HG03354 (cell line): ENCODE data around the gene PLEK.
"Not testable (repeated sequence)": the region's sequence is repeated elsewhere in the genome, so short reads cannot be mapped to it uniquely, and the experiment has no call there.

Experiments used
- ATAC-seq: cut with Tn5 transposase; IDR thresholded peaks from one replicate; pipeline ENCODE4 v1.9.1; 2021; ENCODE audit warnings: mild to moderate bottlenecking; ENCODE audit not compliant: unreplicated experiment, poor library complexity, severe bottlenecking

The PLEK gene

GRCh38 chr2:68351997-68352396, 13.1 kb upstream of the PLEK start:
- no peak for ATAC-seq

DNA sequence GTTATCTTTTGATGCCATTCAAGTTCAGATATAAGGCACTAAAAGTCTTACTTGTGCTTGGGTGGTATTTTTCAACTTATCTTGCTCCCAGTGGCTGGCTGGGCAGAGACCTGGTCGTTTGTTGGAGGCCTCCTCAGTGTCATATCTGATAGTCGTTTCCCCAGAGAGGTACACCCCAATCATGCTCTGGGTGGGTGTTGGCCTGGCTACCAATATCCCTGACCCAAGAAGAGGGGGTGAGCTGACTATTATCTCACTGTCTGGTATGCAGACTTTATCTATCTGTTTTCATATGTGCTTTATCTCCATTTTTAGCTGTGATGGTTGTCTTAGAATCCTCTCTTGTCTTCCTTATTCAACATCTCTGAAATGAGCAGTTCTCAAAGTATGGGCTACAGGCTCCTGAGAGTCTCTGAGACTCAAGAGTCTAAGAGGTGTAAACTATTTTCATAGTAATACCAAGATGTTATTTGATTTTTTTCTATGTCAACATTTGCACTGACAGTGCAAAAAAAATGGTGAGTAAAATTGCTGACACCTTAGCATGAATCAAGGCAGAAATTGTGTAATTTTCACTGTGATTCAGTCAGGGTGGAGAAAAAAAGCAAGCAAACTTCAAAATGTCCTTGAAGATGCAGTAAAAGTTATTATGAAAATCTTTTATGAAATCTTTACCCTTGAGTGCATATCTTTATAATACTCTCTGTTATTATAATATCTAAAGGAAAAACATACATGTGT, 12.3 kb upstream of the PLEK start:
- no peak for ATAC-seq

GRCh38 chr2:68356599-68357239, 8.4 kb upstream of the PLEK start:
- no peak for ATAC-seq

GRCh38 chr2:68357605-68358337, 7.3 kb upstream of the PLEK start:
- peak; percentile 61 for ATAC-seq

GRCh38 chr2:68359889-68360288, 5.2 kb upstream of the PLEK start:
- no peak for ATAC-seq

- ATAC-seq = peak; percentile 60
Measured at GRCh38 chr2:68362069-68362468, 3.0 kb upstream of the PLEK start.

GRCh38 chr2:68362749-68363148, 2.3 kb upstream of the PLEK start:
- ATAC-seq = no peak

- no peak for ATAC-seq
Measured at GRCh38 chr2:68363721-68364120, 1.4 kb upstream of the PLEK start.

DNA sequence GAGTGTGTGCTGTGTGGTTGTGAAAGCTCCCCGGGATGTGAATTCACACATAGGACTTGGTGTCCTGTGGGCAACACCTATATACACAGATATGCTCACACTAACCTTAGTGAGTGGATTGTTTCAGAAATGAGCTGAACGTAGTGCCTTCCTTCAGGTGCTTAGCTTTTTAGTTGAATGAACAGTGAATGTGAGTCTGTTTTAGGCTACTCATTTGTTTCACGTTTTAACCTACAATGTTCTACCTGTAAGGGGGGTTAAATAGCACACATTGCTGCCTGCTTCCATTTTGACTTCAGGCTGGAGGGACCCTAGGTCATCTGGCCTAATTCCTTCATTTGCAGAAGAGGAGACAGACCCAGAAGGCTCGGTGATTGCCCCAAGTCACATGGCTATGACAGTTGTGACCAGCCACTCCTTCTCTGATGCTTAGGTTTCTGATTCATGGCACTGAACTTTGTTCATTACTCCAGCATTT, 1.0 kb downstream of the PLEK start:
- peak; percentile 50 for ATAC-seq

DNA sequence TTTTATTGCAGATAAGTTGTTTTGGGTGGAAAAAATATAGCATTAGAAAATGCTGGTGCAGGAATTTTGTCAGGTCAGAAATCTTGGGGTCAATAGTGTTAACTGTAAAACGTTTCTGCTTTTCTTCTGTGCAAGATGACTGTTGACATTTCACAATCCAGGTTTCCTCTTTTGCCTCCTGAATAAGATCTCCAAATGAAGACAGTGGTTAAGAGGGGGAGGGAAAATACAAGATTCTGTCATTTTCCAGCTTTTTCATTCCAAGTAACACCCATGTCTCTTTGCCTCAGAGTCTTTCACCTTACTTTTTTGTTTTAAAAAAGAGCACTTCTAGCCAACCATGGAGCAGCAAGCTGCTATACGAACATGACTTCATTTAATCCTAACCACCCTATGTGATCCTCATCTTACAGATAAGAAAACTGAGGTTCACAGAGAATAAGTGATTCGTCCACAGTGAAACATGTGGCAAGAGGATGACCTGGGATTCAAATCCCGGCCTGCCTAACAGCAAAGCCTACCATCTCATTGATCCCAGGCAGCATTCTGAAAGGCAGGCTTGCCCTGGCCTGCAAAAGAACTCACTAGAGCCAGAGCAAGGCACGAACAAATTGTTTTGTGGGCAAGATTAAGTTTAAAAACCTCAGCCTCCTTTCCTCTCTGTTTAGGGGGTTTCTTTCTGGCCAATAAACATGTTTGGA, 3.0 kb downstream of the PLEK start:
- no peak for ATAC-seq

DNA sequence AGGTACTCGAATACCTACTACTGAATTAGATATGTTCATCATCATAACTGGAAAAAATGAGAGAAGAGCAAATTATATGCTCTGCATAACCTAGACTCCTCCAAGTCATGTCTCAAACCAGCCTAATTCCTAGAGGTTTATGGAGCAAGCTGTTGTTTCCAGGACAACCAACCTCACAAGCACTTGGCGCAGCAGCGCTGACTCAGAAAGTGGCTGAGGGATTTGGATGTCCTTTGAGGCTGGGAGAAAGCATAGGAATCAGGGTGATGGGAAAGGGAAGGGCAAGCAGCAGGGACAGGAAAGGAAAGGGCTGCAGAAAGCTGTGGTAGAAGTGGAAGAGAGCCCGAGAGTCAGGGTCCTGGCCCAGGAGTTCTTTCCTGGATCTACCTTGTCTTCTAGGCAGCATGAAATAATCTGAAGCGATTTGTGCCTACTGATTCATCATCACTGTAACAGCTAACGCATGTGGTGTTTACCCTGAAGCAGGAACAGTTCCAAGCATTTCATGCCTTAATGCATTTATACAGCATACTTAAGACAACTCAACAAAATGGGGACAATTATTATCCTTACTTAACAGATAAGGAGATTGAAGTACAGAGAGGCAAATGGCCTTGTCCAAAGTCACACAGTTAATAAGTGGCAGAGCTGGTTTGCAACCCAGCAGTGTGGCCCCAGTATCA, 3.7 kb downstream of the PLEK start:
- no peak for ATAC-seq

- no peak for ATAC-seq
Measured at GRCh38 chr2:68369337-68369734, 4.3 kb downstream of the PLEK start.

DNA sequence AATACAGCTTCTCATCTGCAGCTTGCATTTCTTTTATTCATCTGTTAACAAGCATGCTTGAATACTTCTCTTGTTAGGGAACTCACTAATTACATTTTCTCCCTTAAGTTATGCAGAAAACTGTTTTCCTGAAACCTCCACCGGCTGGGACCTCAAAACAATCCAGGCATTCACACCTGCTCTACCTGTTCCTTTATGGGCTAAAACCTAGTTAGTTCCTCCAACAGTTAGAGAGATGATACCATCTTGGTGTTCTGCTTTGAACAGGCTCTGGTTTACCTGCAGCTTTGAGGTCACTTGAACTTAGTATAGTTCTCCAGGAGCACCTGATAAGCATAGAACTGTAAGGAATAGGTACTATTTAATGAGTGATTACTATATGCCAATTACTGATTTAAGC, 6.1 kb downstream of the PLEK start:
- ATAC-seq = no peak

DNA sequence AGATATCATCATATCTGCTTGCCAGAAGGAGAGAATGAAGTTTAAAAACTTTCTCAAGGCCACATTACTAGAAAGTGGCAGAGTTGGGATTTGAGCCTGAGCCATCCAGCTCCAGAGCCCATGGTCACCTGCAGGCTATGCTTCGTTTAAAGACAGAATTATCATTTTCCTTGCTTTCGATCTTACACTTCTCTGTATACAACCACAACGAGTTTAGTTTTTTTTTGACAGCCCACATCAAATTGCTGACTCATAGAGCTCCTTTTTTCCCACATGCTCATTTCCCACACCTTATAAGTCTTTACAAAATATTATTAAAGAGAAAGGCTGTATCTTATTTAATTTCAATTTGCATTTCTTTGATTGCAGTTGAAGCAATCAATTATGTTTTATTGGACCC, 6.5 kb downstream of the PLEK start:
- ATAC-seq = no peak

DNA sequence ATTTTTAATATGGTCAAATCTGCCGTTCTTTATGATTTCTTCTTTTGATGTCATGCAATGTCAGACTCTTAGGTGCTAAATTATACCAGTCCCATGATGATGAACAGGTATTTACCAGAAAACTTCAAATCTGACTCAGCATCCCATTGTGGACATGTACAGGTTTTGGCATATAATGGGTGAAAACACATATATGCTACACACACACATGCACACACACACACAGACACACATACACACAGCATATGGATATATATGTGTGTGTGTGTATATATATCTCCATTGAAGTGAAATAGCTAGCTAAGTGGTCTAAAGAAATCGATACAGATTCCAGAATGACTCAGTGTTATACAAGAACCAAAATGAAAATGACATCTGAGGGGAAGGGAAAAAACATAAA, 7.4 kb downstream of the PLEK start:
- ATAC-seq = no peak

- ATAC-seq = no peak
Measured at GRCh38 chr2:68374184-68374583, 9.1 kb downstream of the PLEK start.

DNA sequence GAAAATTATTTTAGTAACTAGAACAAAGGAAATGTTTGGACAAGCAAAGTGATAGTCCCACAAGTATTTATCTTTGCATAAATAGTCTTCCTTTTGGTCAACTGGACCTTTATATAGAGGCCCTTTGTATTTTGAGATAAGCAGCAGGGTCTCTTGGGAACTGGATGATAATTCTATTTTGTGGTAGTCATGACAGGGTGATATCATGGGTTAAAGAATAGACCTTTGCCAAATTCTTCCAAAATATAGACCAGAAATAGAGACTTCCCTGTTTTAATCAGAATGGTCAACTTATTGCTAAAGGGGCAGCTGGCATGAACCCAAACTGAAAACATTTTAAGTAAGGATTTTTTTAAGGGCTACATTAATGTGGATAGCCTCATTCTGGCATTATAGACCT, 10.5 kb downstream of the PLEK start:
- no peak for ATAC-seq

DNA sequence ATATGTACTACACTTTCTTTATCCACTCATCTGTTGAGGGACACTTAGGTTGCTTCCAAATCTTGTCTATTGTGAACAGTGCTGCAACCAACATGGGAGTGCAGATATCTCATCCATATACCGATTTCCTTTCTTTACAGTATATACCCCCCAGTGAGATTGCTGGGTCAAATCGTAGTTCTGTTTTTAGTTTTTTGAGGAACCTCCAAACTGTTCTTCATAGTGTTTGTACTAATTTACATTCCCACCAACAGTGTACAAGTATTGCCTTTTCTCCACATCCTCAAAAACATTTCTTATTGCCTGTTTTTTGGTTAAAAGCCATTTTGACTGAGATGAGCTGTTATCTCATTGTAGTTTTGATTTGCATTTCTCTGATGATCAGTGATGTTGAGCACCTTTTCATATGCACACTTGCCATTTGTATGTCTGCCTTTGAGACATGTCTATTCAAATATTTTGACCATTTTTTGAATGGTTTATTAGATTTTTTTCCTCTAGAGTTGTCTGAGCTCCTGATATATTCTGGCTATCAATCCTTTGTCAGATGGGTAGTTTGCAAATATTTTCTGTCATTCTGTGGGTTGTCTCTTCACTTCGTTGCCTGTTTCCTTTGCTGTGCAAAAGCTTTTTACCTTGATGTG, 12.2 kb downstream of the PLEK start:
- ATAC-seq = no peak

- not testable (repeated sequence) for ATAC-seq
Measured at GRCh38 chr2:68378779-68379178, 13.7 kb downstream of the PLEK start.
